HTERT RPE-1 (cell line): ENCODE measurements around the gene C9orf50.

Source experiments
- in situ Hi-C: fragments of 300-500 bp; cut with MboI; formaldehyde crosslinking; loops from 4 replicates; pipeline ENCODE4 v1.14.3; 2020; ENCODE audit warnings: low sequenced_read_pairs

C9orf50 gene

DNA sequence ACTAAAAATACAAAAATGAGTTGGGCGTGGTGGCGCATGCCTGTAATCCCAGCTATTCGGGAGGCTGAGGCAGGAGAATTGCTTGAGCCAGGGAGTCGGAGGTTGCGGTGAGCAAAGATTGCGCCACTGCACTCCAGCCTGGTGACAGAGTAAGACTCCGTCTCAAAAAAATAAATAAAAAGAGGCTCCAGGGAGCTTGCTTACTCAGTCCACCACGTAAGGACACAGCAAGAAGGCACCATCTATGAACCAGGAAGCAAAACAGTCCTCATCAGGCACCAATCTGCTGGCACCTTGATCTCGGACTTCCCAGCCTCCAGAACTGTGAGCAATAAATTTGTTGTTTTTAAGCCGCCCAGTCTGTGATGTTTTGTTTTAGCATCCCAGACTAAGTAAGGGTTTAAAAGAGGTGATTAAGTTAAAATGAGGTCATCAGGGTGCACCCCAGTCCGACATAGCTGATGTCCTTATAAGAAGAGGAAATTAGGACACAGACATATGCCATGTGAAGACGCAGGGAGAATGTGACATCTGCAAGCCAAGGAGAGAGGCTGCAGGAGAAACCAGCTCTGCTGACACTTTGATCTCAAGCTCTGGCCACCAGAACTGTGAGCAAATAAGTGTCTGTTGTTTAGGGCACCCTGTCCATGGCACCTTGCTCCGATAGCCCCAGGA, 45.9 kb downstream of the C9orf50 start:
- in situ Hi-C loops = no loop called here

GRCh38 chr9:129573977-129574376, 46.9 kb downstream of the C9orf50 start:
- in situ Hi-C loops = no loop called here

DNA sequence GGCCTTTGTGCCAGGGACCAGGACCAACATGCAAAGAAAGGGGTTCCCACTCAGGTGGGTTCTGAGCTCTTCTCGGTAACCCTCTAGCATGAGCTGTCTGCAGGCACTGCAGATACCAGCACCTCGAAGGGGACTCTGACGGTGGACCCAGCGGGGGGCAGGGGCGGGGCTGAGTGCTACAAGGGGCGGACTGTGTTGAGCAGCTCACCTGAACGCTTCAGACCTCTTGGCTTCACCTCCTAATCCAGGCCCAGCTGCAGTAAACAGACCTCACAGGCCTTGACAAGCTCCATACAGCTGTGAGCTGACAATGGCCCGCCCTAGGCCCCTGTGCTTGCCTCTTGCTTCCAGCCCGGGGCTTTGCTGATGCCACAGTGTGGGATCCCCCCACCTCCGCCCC, 48.4 kb downstream of the C9orf50 start:
- in situ Hi-C loops = no loop called here

DNA sequence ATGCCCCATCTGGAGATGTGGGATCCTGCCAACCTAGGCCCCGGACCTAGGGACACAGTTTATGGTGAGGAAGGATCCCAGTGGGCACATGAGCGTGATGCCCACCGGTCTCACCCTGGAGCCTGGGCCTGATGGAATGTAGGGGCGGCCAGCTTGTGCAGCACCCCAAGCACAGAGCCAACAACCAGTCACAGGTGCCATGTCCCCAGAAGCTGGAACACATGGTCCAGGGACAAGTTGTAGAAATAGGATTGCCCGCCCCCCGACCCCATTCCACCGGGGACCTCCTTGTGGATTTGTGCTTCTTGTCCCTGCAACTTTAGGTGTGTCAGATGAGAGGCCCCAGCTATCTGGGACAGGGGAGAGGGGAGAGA, 48.9 kb downstream of the C9orf50 start:
- in situ Hi-C loops = no loop called here

DNA sequence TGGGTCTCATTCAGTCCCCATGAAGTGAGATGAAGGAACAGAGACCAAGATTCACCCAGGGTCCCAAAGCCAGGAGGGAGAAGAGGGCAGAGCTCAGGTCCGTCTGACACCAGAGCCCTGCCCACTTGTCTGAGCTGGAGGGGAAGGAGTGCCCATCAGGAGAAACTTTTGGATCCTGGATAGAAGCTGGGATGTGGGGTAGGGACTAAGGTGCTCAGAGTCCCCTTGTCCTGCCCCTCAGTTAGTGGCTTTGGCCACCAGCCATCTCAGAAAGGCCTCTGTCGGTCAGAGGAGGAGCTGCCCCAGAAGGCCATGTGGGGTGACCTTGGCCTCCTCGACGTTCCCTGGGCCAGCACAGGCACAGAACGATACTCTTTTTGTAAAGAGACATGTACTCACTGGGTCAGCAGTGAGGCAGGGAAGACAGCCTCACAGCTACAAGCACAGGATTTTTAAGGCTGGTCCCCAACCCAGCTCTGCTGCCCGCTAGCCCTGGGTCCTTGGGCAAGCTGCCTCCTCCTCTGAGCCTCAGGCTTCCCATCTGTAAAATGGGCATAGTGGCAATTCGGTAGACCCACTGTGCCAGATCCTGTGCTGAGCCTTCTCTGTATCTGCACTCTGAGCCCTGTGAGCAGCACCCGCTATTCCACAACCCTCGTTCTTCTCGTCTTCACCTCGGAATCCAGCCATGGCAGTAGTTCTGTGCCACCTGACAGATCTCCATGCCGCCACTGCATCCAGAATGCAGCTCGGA, 49.4 kb downstream of the C9orf50 start:
- in situ Hi-C loops = no loop called here

DNA sequence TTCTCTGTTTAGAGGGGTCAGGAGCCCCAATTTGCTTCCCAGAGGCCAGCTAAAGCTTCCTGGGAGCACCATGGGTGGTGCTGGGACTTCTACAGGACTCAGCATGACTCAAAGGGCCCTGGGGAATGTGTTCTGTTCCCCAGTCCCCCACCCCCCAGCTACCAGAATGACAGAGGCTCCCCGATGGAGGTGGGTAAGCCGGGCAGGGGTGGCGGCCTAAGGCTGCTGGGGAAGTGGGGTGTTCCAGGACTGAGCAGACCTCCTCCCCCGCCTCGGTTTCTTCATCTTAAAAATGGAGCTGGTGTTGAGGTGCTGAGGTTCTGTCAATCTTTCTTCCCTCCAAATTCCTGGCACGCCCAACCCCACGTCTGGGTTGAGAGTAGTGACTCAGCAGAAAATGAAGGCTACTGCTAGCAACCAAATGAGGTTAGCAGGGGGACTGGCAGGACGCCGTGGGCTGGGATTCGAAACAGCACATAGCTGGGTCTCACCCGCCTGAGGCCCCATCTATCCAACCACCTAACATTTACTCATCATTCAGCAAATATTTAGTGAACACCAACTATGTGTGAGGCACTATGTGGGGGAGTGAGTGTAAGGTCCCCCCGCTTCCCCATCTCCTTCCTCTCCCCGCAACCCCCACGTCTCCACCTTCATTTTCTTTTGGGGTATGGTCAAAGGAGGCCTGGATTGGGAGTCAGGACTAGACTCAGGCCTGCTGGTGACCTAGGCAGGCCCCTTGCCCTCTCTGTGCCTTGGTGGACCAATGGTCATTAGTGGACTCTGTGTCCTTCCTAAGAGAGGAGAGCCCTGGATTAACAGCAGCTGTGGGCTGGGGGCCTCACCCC, 50.2 kb downstream of the C9orf50 start:
- in situ Hi-C loops = no loop called here

DNA sequence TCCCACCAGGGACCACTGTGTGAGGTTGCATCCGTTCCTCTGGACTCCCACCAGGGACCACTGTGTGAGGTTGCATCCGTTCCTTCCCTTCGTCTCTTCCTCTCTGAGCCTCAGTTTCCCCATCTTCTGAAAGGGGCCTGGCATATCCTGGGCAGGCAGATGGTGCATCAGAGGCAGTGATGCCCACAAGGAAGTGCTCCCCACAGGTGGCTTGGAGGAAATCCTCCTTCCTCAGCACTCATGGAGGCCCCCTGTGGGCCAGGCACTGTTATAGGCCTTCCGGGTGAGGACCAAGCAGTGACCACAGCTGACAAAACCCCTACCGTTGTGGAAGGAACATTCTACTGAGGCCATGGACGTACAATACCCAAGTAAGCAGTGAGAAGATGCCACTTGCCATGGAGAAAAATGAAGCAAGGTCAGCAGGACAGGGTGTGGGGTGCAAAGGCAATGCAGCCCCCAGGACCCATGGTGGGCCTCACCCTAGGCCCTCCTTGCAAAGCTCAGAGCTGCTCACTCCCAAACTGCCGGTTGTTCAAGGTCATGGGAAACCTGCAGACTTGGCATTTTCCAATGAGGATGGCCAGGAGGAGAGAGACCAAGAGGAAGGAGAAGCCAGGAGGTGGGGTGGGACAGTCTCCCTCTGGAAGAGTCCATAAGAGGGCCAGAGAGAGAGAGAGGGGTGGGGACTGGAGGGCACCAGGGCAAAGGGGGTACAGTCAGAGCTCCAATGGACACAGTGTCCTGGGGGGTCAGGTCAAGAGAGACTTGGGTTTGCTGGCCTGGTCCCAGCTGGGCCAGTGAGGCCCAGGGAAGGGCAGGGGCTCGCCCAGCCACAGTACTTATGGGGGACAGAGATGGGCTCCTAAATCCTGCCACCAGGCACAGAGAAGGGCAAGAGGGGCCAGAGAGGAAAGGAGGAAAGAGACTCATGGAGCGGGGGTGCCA, 51.1 kb downstream of the C9orf50 start:
- in situ Hi-C loops = no loop called here

DNA sequence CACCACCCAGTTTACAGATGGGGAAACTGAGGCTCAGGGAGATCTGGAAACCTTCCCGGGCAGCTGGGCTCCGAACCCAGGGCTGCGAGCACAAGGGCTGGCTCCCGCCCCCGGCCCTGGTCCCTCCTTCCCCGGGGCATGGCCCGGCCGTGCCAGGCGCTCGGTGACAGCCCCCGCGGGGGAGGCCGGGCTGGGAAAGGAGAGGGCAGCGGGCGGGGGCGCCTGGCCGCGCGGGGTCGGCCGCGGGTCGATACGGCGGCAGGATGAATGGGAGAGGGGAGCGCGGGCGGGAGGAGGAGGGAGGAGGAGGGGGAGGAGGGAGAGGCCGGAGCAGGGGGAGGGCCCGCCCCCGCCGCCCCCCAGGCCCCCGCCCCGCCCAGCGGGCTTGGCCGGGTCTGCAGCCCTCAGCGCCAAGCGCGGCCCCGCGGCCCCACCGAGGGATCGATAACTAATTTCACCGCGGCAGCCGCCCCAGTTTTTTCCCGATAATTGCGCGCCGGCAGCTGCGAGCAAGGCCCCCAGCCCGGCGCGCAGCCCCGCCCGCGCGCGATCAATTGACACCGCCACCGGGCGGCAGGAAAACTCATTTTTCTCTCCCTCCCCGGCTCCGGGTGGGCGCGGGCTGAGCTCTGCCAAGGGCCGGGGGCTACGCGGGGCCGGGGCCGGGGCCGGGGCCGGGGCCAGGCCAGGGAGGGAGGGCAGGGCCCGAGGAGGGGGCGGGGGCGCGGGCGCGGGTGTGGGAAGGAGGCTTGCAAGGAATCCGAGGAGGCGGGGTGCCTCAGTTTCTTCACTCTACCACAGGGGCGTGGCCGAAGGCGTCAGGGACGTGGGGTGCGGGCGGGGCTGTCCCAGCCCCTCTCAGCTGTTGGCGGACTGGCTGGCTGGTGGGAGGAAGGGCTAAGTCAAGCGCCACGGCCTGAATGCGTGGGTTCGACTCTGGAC, 52.1 kb downstream of the C9orf50 start:
- in situ Hi-C loops = no loop called here

- in situ Hi-C loops = no loop called here
These were observed 52.9 kb downstream of the C9orf50 start for GRCh38 chr9:129567842-129568559.

GRCh38 chr9:129567329-129567728, 53.6 kb downstream of the C9orf50 start:
- in situ Hi-C loops = no loop called here

- in situ Hi-C loops = no loop called here
These were observed 54.2 kb downstream of the C9orf50 start for GRCh38 chr9:129566563-129567266.

- in situ Hi-C loops = no loop called here
These were observed 58.0 kb downstream of the C9orf50 start for GRCh38 chr9:129562917-129563316.

- in situ Hi-C loops = no loop called here
These were observed 58.4 kb downstream of the C9orf50 start for GRCh38 chr9:129562514-129562913.
